Mesangial cell (primary cell): Measurements from ENCODE around the gene UBXN4. TPM values are rescaled to one million over a fixed set of nuclear protein-coding genes. Genes with fewer than 3 reads are reported as not detected.

Experiments
- total RNA-seq: library from RNA; depleted of rRNA; stranded (reverse); fragments of >200 nt; gene quantifications from 2 replicates; pipeline ENCODE4 v1.2.3, GENCODE V29; 2015

Gene UBXN4
- 27.2 and 32.3 TPM in 2 replicates for total RNA-seq

GRCh38 chr2:135741395-135742324 lies at the start of gene UBXN4:
UBXN4 (plus strand) TSS chr2:135741855; CDS start chr2:135741930, 75 bp downstream.

Other genes starting within 250 kb of the UBXN4 start
- gene ZRANB3, start 210.6 kb upstream of the UBXN4 start, total RNA-seq, result 3.7 and 11.4 TPM in 2 replicates
- gene R3HDM1, start 210.4 kb upstream of the UBXN4 start, total RNA-seq, result 15.8 and 21.8 TPM in 2 replicates
- not detected in 2 replicates for gene LCT, start 95.3 kb downstream of the UBXN4 start, total RNA-seq
- gene MCM6, start 134.6 kb downstream of the UBXN4 start, total RNA-seq, result 16.4 and 45.5 TPM in 2 replicates
- gene DARS1, start 243.8 kb downstream of the UBXN4 start, total RNA-seq, result 34.2 and 42.0 TPM in 2 replicates